ENCODE results near the gene STAC2.
A peak's percentile ranks its signal among the peaks of the same experiment; 100 is the strongest.

Gene STAC2

DNA sequence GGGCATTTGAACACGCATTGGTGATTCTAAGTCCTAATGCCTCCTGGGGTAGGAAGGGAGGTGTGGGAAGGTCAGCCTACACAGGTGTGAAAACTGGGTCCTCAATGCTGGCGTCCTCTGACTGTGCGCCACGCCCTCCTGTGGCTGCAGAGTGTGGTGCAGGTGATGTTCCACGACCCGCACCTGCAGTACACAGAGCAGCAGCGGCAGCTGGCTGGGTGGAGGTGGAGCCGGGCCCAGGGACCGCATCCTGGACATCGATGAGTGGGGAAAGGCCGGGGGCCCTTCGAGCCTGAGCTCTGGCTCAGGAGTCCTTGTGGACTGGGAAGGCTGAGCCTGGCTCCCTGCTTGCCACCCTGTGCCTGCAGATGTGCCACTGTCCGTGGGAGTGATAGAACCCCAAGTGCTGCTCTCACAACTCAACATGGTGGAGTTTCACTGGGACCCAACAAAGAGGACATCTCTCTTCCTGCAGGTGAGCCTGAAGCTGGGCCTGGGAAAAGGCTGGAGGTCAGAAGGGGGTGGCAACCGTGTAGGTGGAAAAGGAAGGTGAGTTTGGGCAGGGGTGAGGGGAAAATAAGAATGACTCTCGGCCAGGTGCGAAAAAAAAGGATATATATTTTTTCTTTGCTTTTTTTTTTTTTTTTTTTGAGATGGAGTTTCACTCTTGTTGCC lies 14.0 kb upstream of the STAC2 start:
- peak; percentile 43 for TF ChIP-seq CTCF (IDR thresholded peaks at IDR 0.05; ENCODE audit: control insufficient read depth, extremely low read depth, insufficient read depth)
- no peak for DNase-seq (ENCODE audit: low read depth)
- H3K4me3 ChIP-seq (ENCODE audit: low read depth, low read length): no peak overlapping the region

DNA sequence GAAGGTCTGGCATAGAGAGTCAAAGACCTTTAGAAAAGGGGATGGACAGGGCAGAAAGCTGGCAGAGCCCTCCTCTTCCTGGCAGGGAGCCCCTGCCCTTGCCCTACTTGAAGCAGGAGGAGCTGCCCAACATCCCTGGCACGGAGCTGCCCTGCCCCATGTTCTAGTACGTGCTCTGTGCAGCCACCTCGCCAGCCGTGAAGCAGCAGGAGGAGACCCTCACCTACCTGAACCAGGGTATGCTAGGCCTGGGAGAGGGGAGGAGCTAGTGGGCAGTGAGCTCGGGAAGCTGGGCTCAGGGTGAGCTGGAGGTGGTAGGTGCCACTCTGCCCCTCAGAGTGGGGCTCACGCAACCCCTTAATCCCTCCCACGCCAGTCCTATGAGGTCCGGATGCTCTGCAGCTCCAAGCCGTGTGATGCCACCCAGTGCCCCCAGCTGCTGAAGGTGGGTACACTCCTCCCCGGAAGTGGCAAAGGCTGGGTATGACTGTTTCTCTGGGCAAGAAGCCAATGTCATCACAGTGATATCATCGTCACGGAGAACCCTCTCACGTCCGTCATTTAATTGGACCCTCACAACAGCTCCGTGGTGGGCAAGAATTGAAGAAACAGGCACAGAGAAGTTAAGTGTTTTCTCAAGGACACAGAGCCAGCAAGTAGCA lies 12.7 kb upstream of the STAC2 start:
- H3K4me3 ChIP-seq (ENCODE audit: low read depth, low read length): no peak overlapping the region
- TF ChIP-seq CTCF (IDR thresholded peaks at IDR 0.05; ENCODE audit: control insufficient read depth, extremely low read depth, insufficient read depth): no peak
- DNase-seq (ENCODE audit: low read depth): no peak

GRCh38 chr17:39237586-39237985 lies 11.8 kb upstream of the STAC2 start:
- no peak for DNase-seq (ENCODE audit: low read depth)
- TF ChIP-seq CTCF (IDR thresholded peaks at IDR 0.05; ENCODE audit: control insufficient read depth, extremely low read depth, insufficient read depth): no peak
- H3K4me3 ChIP-seq (ENCODE audit: low read depth, low read length): no peak overlapping the region

GRCh38 chr17:39236981-39237441 lies 11.3 kb upstream of the STAC2 start:
- no peak for TF ChIP-seq CTCF (IDR thresholded peaks at IDR 0.05; ENCODE audit: control insufficient read depth, extremely low read depth, insufficient read depth)
- no peak overlapping the region for H3K4me3 ChIP-seq (ENCODE audit: low read depth, low read length)
- no peak for DNase-seq (ENCODE audit: low read depth)

GRCh38 chr17:39236450-39236927 lies 10.7 kb upstream of the STAC2 start:
- DNase-seq (ENCODE audit: low read depth): no peak
- no peak for TF ChIP-seq CTCF (IDR thresholded peaks at IDR 0.05; ENCODE audit: control insufficient read depth, extremely low read depth, insufficient read depth)
- H3K4me3 ChIP-seq (ENCODE audit: low read depth, low read length): no peak overlapping the region

GRCh38 chr17:39235555-39236449 lies 10.1 kb upstream of the STAC2 start:
- peak; percentile 11 for DNase-seq (ENCODE audit: low read depth)
- TF ChIP-seq CTCF (IDR thresholded peaks at IDR 0.05; ENCODE audit: control insufficient read depth, extremely low read depth, insufficient read depth): peak; percentile 76
- H3K4me3 ChIP-seq (ENCODE audit: low read depth, low read length): no peak overlapping the region
